Esophagus squamous epithelium (tissue), 5 donors: ENCODE data around the gene LCK. TPM values are rescaled to one million over a fixed set of nuclear protein-coding genes. Genes with fewer than 3 reads are reported as not detected.
"Not testable (repeated sequence)": the region's sequence is repeated elsewhere in the genome, so short reads cannot be mapped to it uniquely, and the experiment has no call there.

Source experiments
- DNase-seq: peaks from one replicate; lab custom pipeline; 2025; lab: John Stamatoyannopoulos, UW
- H3K27ac ChIP-seq, 4 donors: fragments of 200-600 bp; sonication (generic); one replicate each; pipeline ENCODE4 v1.5.1; 2016 to 2019; ENCODE audit warnings: mild to moderate bottlenecking in 1 of 4
- H3K27me3 ChIP-seq, 4 donors: fragments of 200-600 bp; sonication (generic); 1 replicate in 3 of 4; 2 replicates in 1 of 4; pipeline versions ENCODE4 v1.5.1 to v1.6.0; 2017 to 2021; ENCODE audit warnings: antibody characterized with exemption in 1 of 4
- H3K36me3 ChIP-seq, 3 donors: fragments of 200-600 bp; sonication (generic); one replicate each; pipeline ENCODE4 v1.5.1; 2016 to 2019
- H3K4me1 ChIP-seq, 3 donors: fragments of 200-600 bp; sonication (generic); one replicate each; pipeline ENCODE4 v1.5.1; 2017 to 2019
- H3K4me3 ChIP-seq, 4 donors: fragments of 200-600 bp; sonication (generic); 1 replicate in 3 of 4; 2 replicates in 1 of 4; pipeline ENCODE4 v1.5.1; 2016 to 2019; ENCODE audit warnings: mild to moderate bottlenecking in 2 of 4, moderate library complexity in 1 of 4
- H3K9me3 ChIP-seq, 3 donors: fragments of 200-600 bp; sonication (generic); one replicate each; pipeline ENCODE4 v1.5.1; 2016 to 2019
- POLR2A ChIP-seq, 4 donors: fragments of 450-650 bp; IDR thresholded peaks; one replicate each; pipeline ENCODE4 v1.6.1; 2017; ENCODE audit warnings: antibody characterized with exemption in 4 of 4, mild to moderate bottlenecking in 4 of 4, moderate library complexity in 3 of 4
- WGBS, 2 donors: methylation state at CpG; one replicate each; pipeline ENCODE4 v1.1.5; 2018; 5-methylcytosine and 5-hydroxymethylcytosine counted together
- intact Hi-C: fragments of 100-400 bp; cut with DNase I; formaldehyde crosslinking; loops from one replicate; pipeline ENCODE4 v1.15.0; 2022
- total RNA-seq, 4 donors: library from RNA; depleted of rRNA; stranded (reverse); fragments of >200 nt; gene quantifications; one replicate each; pipeline ENCODE4 v1.1.0, GENCODE V29; 2016
- TF ChIP-seq, protein P1 (sequence below), 6 experiments: fragments of 450-650 bp in 4 of 6; fragments of 200-600 bp in 2 of 6; sonication (generic) in 2 of 6; IDR thresholded peaks; one replicate each; pipeline ENCODE4 v1.5.1; 2016 to 2019; ENCODE audit warnings: antibody characterized with exemption in 6 of 6, mild to moderate bottlenecking in 4 of 6, moderate library complexity in 4 of 6
- donor health status: DM: yes; HTN: yes; CAD: no.

The LCK gene
- total RNA-seq, 4 donors from 2014 or later, result 1.2 to 9.0 (median 4.5) TPM

DNA sequence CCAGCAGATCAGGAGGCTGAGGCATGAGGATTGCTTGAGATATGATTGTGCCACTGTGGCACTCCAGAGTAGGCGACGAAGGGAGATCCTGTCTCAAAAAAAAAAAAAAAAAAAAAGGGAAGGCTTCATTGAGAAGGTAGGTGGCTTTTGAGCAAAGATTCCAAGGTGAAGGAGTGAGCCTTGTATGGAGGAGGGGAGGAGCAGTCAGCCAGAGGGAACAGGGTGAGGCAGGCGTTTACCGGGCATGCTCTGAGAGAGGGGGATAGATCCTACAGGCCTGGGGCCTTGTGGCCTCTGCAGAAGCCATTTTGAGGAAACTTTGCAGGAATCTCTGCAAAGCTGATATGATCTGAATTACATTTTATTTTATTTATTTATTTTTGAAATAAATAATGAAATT is 35.7 kb downstream of the LCK start:
- Histone ChIP-seq H3K27ac (no peak overlapping the region), H3K36me3 (no peaks in the 10 kb centered on the region), H3K4me1 (peaks cover 0 to 29% (median 6%) of the 10 kb centered on the region in 3 donors), H3K9me3 (no peaks in the 10 kb centered on the region), H3K27me3 (no peaks in the 10 kb centered on the region), H3K4me3 (no peak overlapping the region)
- TF ChIP-seq, protein P1, sequence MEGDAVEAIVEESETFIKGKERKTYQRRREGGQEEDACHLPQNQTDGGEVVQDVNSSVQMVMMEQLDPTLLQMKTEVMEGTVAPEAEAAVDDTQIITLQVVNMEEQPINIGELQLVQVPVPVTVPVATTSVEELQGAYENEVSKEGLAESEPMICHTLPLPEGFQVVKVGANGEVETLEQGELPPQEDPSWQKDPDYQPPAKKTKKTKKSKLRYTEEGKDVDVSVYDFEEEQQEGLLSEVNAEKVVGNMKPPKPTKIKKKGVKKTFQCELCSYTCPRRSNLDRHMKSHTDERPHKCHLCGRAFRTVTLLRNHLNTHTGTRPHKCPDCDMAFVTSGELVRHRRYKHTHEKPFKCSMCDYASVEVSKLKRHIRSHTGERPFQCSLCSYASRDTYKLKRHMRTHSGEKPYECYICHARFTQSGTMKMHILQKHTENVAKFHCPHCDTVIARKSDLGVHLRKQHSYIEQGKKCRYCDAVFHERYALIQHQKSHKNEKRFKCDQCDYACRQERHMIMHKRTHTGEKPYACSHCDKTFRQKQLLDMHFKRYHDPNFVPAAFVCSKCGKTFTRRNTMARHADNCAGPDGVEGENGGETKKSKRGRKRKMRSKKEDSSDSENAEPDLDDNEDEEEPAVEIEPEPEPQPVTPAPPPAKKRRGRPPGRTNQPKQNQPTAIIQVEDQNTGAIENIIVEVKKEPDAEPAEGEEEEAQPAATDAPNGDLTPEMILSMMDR (IDR thresholded peaks at IDR 0.05), result no peak
- no peak for TF ChIP-seq POLR2A (IDR thresholded peaks at IDR 0.05)
- 88 to 94% methylated on average over 4 of the region's 4 CpGs for WGBS, 2 donors
- intact Hi-C loops, result no loop called here
- no peak for DNase-seq

DNA sequence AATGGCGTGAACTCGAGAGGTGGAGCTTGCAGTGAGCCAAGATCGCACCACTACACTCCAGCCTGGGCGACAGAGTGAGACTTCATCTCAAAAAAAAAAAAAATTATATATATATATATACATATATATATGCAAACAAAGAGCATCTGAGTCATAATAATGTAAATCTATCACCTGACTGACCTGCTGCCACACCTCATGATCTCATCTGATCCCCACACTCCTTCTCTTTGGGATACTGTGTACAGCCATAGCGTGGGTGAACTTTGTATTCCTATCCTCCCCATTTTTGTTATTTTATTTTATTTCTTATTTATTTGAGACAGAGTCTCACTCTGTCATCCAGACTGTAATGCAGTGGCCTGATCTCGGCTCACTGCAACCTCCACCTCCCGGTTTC is 38.2 kb downstream of the LCK start:
- Histone ChIP-seq H3K4me3 (no peak overlapping the region), H3K9me3 (no peaks in the 10 kb centered on the region), H3K27me3 (no peaks in the 10 kb centered on the region), H3K27ac (peak overlapping the region; percentile 87 to 95 (median 94)), H3K36me3 (no peaks in the 10 kb centered on the region), H3K4me1 (peaks cover 8 to 49% (median 13%) of the 10 kb centered on the region in 3 donors)
- DNase-seq, result no peak
- 51 to 83% methylated on average over 7 of the region's 7 CpGs for WGBS, 2 donors
- intact Hi-C loops, result no loop called here
- TF ChIP-seq, protein P1 (IDR thresholded peaks at IDR 0.05), result no peak
- TF ChIP-seq POLR2A (IDR thresholded peaks at IDR 0.05), result no peak

DNA sequence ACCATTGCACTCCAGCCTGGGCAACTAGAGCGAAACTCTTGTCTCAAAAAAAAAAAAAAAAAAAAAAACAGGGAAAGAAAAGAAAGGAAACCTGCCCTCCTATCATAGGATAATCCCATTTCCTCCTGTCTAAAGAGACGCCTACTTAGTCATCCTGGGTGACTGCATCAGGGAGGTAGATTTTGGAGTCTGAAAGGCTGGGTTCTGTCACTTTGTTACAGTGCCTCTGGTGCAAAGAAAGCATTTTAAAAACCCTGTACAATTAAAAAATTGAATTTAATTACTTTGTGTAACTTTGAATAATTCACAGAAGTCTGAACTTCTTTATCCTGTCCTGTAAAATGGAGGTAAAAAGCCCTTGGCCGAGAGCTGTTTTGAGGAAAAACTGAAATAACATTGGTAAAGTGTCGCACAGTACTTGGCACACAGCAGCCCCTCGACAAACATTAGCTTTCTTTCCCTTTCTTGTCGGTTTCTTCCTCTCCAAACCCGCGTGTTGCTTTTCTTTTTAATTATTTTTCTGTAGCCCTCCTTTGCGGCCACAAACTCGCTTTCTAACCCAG is 40.2 kb downstream of the LCK start:
- peaks cover 0 to 2% (median 0%) of the 10 kb centered on the region in 3 donors for H3K36me3 ChIP-seq
- no peak for DNase-seq
- no peaks in the 10 kb centered on the region for H3K9me3 ChIP-seq
- WGBS, 2 donors, result 26 to 28% methylated on average over 9 to 10 of the region's 10 CpGs
- peak overlapping the region; percentile 88 to 95 (median 94) for H3K27ac ChIP-seq
- TF ChIP-seq POLR2A (IDR thresholded peaks at IDR 0.05), result no peak
- TF ChIP-seq, protein P1 (IDR thresholded peaks at IDR 0.05), result no peak
- no peaks in the 10 kb centered on the region for H3K27me3 ChIP-seq
- peak overlapping the region; percentile 68 to 87 (median 76) for H3K4me3 ChIP-seq
- peaks cover 8 to 65% (median 13%) of the 10 kb centered on the region in 3 donors for H3K4me1 ChIP-seq
- intact Hi-C loops, result no loop called here

- H3K4me3 ChIP-seq, result peak within 1 kb of the TSS; percentile 68 to 87 (median 76)
- TF ChIP-seq, protein P1 (IDR thresholded peaks at IDR 0.05), result peak in 2 of 6 experiments; percentile 8 to 14
- TF ChIP-seq POLR2A (IDR thresholded peaks at IDR 0.05), result peak in 2 of 4 donors; percentile 48 to 73
- 1 to 2% methylated on average over 27 to 30 of the region's 67 CpGs for WGBS, 2 donors
- no peaks in the 10 kb centered on the region for H3K27me3 ChIP-seq
- peak; percentile 84 for DNase-seq
- peaks cover 0 to 9% (median 0%) of the 10 kb centered on the region in 3 donors for H3K36me3 ChIP-seq
- intact Hi-C loops, result no loop called here
- H3K4me1 ChIP-seq, result peaks cover 8 to 70% (median 13%) of the 10 kb centered on the region in 3 donors
- H3K27ac ChIP-seq, result peak within 1 kb of the TSS; percentile 88 to 95 (median 94)
- no peaks in the 10 kb centered on the region for H3K9me3 ChIP-seq
Observed at GRCh38 chr1:32291708-32292538, 40.9 kb downstream of the LCK start, which contains the start of gene HDAC1. Gene HDAC1, plus strand, starts transcription at chr1:32292083. Its CDS starts 87 bp downstream, at chr1:32292170.

DNA sequence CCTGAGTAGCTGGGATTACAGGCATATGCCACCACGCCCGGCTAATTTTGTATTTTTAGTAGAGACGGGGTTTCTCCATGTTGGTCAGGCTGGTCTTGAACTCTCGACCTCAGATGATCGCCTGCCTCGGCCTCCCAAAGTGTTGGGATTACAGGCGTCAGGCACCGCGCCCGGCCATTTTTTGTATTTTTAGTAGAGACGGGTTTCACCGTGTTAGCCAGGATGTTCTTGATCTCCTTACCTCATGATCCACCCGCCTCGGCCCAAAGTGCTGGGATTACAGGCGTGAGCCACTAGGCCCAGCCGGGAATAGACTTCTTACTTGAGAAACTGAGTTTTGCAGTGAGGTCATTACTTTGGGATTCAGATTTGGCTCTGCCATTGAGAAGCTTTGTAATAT is 47.1 kb downstream of the LCK start:
- 85 to 92% methylated on average over 14 to 15 of the region's 16 CpGs for WGBS, 2 donors
- H3K9me3 ChIP-seq, H3K4me3 ChIP-seq, intact Hi-C loops, H3K27me3 ChIP-seq, DNase-seq: not testable (repeated sequence)
- Histone ChIP-seq H3K27ac (peak overlapping the region in 3 of 4 donors; percentile 5 to 25 (median 12)), H3K4me1 (peaks cover 6 to 63% (median 7%) of the 10 kb centered on the region in 3 donors), H3K36me3 (peaks cover 0 to 27% (median 9%) of the 10 kb centered on the region in 3 donors)
